ENCODE results near the gene MATN4. TPM values are rescaled to one million over a fixed set of nuclear protein-coding genes. Genes with fewer than 3 reads are reported as not detected.
"Not testable (repeated sequence)": the region's sequence is repeated elsewhere in the genome, so short reads cannot be mapped to it uniquely, and the experiment has no call there.

Gene MATN4
- total and polyA plus RNA-seq, 11 donors: not detected

DNA sequence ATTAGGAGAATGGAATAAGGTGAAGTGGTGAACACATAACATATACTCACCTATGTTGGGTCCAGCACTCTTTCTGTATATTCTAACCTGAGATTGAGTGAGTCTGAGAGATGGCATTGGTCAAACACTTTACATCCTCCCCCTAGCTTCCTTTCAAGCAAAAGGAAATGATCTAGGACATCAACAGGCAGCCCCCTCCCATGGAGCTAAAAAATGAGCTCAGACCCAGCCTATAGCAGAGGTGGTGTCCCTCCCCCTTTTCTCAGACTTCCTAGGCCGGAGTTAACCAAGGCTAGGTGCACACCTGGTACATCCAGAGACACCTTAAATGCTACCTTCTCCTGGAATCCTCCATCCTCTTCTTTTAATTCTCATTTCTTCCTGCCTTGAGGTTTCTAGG, 45.6 kb upstream of the MATN4 start:
- Histone ChIP-seq H3K36me3 (no peaks in the 10 kb centered on the region), H3K4me3 (no peak overlapping the region), H3K9me3 (no peaks in the 10 kb centered on the region), H3K27me3 (no peaks in the 10 kb centered on the region), H3K4me1 (peaks cover under 1 to 45% (median 18%) of the 10 kb centered on the region in 12 donors), H3K27ac (peak overlapping the region in 11 of 12 donors; percentile 2 to 98 (median 60))
- intact Hi-C loops (cut with DNase I): no loop called here
- WGBS, 4 donors: 79 to 90% (median 82%) methylated on average over 1 of the region's 1 CpG
- TF ChIP-seq POLR2A (IDR thresholded peaks at IDR 0.05): no peak
- TF ChIP-seq, protein P1, sequence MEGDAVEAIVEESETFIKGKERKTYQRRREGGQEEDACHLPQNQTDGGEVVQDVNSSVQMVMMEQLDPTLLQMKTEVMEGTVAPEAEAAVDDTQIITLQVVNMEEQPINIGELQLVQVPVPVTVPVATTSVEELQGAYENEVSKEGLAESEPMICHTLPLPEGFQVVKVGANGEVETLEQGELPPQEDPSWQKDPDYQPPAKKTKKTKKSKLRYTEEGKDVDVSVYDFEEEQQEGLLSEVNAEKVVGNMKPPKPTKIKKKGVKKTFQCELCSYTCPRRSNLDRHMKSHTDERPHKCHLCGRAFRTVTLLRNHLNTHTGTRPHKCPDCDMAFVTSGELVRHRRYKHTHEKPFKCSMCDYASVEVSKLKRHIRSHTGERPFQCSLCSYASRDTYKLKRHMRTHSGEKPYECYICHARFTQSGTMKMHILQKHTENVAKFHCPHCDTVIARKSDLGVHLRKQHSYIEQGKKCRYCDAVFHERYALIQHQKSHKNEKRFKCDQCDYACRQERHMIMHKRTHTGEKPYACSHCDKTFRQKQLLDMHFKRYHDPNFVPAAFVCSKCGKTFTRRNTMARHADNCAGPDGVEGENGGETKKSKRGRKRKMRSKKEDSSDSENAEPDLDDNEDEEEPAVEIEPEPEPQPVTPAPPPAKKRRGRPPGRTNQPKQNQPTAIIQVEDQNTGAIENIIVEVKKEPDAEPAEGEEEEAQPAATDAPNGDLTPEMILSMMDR (IDR thresholded peaks at IDR 0.05): no peak
- no peak for DNase-seq
- no peak for ATAC-seq

DNA sequence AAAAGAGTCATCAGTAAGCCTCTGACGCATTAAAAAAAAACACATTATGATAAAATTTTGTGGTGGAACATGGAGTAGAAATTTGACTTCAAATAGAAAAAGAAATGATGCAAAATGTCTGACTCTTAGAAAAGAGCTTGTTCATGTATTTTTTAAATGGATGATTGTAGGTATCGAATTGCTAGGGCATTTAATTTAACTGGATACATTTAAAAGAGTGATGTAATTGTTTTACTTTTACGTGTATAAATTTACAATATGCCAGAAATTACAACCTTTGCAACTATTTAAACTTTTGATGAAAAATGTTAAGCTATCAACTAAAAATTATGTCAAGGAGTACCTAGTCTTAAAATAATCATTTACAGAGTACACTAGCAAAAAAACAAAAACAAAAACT, 44.6 kb upstream of the MATN4 start:
- Histone ChIP-seq H3K4me3 (no peak overlapping the region), H3K36me3 (no peaks in the 10 kb centered on the region), H3K27ac (no peak overlapping the region), H3K27me3 (no peaks in the 10 kb centered on the region), H3K9me3 (no peaks in the 10 kb centered on the region), H3K4me1 (peaks cover 0 to 39% (median 9%) of the 10 kb centered on the region in 12 donors)
- TF ChIP-seq, protein P1 (IDR thresholded peaks at IDR 0.05): no peak
- TF ChIP-seq POLR2A (IDR thresholded peaks at IDR 0.05): no peak
- ATAC-seq (no peak), DNase-seq (no peak)
- intact Hi-C loops (cut with DNase I): no loop called here
- WGBS, 4 donors: 91 to 96% (median 92%) methylated on average over 3 of the region's 3 CpGs

DNA sequence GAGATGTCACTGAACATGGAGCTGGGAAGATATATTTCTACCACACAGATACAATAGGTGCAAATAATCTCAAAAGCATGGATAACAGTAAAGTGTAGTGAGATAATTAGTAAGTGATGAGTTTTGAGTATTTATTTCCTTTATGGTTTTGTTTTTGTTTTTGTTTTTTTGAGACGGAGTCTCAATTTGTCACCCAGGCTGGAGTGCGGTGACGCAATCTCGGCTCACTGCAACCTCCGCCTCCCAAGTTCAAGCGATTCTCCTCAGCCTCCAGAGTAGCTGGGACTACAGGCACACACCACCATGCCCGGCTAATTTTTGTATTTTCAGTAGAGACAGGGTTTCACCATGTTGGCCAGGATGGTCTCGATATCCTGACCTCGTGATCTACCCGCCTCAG, 42.7 kb upstream of the MATN4 start:
- ATAC-seq; intact Hi-C loops (cut with DNase I); H3K9me3 ChIP-seq; H3K27me3 ChIP-seq; DNase-seq; H3K27ac ChIP-seq; H3K4me3 ChIP-seq; H3K36me3 ChIP-seq: not testable (repeated sequence)
- WGBS, 4 donors: 94 to 96% (median 95%) methylated on average over 10 of the region's 10 CpGs
- H3K4me1 ChIP-seq: peaks cover 0 to 46% (median 13%) of the 10 kb centered on the region in 12 donors

DNA sequence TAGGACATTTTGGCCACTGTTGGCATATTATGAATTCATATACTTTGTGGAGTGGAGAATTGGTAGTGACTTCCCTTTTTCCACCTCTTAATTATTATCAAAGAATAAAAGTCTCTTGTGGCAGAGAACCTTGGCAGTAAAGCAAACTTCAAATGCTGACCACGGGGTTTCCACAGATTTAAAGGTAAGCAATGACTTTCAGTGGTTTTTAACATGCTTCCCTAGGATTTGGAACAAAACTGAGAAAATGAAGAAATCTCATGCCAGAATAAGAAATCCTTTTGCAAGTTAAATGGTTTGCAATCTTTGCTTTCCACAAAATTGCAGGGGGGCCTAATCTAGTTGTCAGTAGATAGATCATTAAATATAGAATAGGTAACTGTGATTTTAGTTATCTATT, 42.1 kb upstream of the MATN4 start:
- H3K4me3 ChIP-seq: no peak overlapping the region
- H3K9me3 ChIP-seq: no peaks in the 10 kb centered on the region
- intact Hi-C loops (cut with DNase I): no loop called here
- ATAC-seq (no peak), DNase-seq (no peak)
- no peak overlapping the region for H3K27ac ChIP-seq
- no peaks in the 10 kb centered on the region for H3K36me3 ChIP-seq
- H3K27me3 ChIP-seq: no peaks in the 10 kb centered on the region
- peaks cover 0 to 46% (median 19%) of the 10 kb centered on the region in 12 donors for H3K4me1 ChIP-seq
- TF ChIP-seq, protein P1 (IDR thresholded peaks at IDR 0.05): no peak
- no peak for TF ChIP-seq POLR2A (IDR thresholded peaks at IDR 0.05)
- WGBS, 4 donors: 68 to 86% (median 75%) methylated on average over 1 of the region's 1 CpG
